ENCODE data around the gene CPA1. TPM values are rescaled to one million over a fixed set of nuclear protein-coding genes. Genes with fewer than 3 reads are reported as not detected.

The CPA1 gene
- total RNA-seq, 2 experiments from 2014 or later, result not detected

GRCh38 chr7:130359276-130359857 is 20.9 kb upstream of the CPA1 start:
- DNase-seq, result no peak
- no peak overlapping the region for H3K27ac Mint-ChIP-seq
- ChIA-PET POLR2A (no interaction called here), CTCF (interaction anchor here (1.1 kb wide), 1 partner anchor 12 kb away, joined by 3 read pairs; no protein-coding TSS in a partner anchor)
- peaks cover 16% of the 10 kb centered on the region for H3K4me1 Mint-ChIP-seq (ENCODE audit: low read depth)
- peaks cover 22% of the 10 kb centered on the region for H3K9me3 Mint-ChIP-seq
- H3K4me3 Mint-ChIP-seq, result no peak overlapping the region
- intact Hi-C loops (cut with micrococcal nuclease), result no loop called here
- peaks cover 5% of the 10 kb centered on the region for H3K36me3 Mint-ChIP-seq
- H3K27me3 Mint-ChIP-seq, result peaks cover 2% of the 10 kb centered on the region

GRCh38 chr7:130360518-130360917 is 19.8 kb upstream of the CPA1 start:
- no peak overlapping the region for H3K4me3 Mint-ChIP-seq
- CTCF ChIA-PET, result no interaction called here
- peaks cover 2% of the 10 kb centered on the region for H3K27me3 Mint-ChIP-seq
- peaks cover 22% of the 10 kb centered on the region for H3K9me3 Mint-ChIP-seq
- intact Hi-C loops (cut with micrococcal nuclease), result no loop called here
- peaks cover 20% of the 10 kb centered on the region for H3K4me1 Mint-ChIP-seq (ENCODE audit: low read depth)
- POLR2A ChIA-PET, result no interaction called here
- H3K36me3 Mint-ChIP-seq, result peaks cover 5% of the 10 kb centered on the region
- H3K27ac Mint-ChIP-seq, result no peak overlapping the region
- no peak for DNase-seq

GRCh38 chr7:130361681-130362080 is 18.6 kb upstream of the CPA1 start:
- Mint-ChIP-seq H3K27ac (no peak overlapping the region), H3K27me3 (peaks cover 2% of the 10 kb centered on the region), H3K4me3 (no peak overlapping the region), H3K36me3 (peaks cover 5% of the 10 kb centered on the region), H3K9me3 (peaks cover 22% of the 10 kb centered on the region), H3K4me1 (ENCODE audit: low read depth) (peaks cover 20% of the 10 kb centered on the region)
- POLR2A ChIA-PET, result no interaction called here
- intact Hi-C loops (cut with micrococcal nuclease), result loop anchor here (2.0 kb wide), 1 partner anchor 55 kb away; no protein-coding TSS in a partner anchor
- CTCF ChIA-PET, result no interaction called here
- no peak for DNase-seq

- intact Hi-C loops (cut with micrococcal nuclease), result loop anchor here (2.0 kb wide), 1 partner anchor 54 kb away; no protein-coding TSS in a partner anchor
- POLR2A ChIA-PET, result no interaction called here
Observed at GRCh38 chr7:130362251-130362816, 18.0 kb upstream of the CPA1 start.

GRCh38 chr7:130363026-130363847 is 17.1 kb upstream of the CPA1 start:
- DNase-seq, result peak; percentile 87
- CTCF ChIA-PET, result interaction anchor here (0.6 kb wide), 1 partner anchor 21 kb away, joined by 3 read pairs; no protein-coding TSS in a partner anchor
- Mint-ChIP-seq H3K36me3 (peaks cover 5% of the 10 kb centered on the region), H3K9me3 (peaks cover 21% of the 10 kb centered on the region), H3K27me3 (peaks cover 2% of the 10 kb centered on the region), H3K4me3 (no peak overlapping the region), H3K27ac (peak overlapping the region; percentile 70), H3K4me1 (ENCODE audit: low read depth) (peaks cover 22% of the 10 kb centered on the region)
- intact Hi-C loops (cut with micrococcal nuclease), result loop anchor here (1.0 to 2.0 kb wide), 3 partner anchors 54 to 183 kb away; no protein-coding TSS in a partner anchor
- POLR2A ChIA-PET, result no interaction called here

More at GRCh38 chr7:130362251-130362816, 18.0 kb upstream of the CPA1 start:
- peaks cover 2% of the 10 kb centered on the region for H3K27me3 Mint-ChIP-seq
- peaks cover 5% of the 10 kb centered on the region for H3K36me3 Mint-ChIP-seq
- no peak overlapping the region for H3K27ac Mint-ChIP-seq
- DNase-seq, result no peak
- no peak overlapping the region for H3K4me3 Mint-ChIP-seq
- H3K4me1 Mint-ChIP-seq (ENCODE audit: low read depth), result peaks cover 21% of the 10 kb centered on the region
- CTCF ChIA-PET, result no interaction called here
- H3K9me3 Mint-ChIP-seq, result peaks cover 22% of the 10 kb centered on the region

DNA sequence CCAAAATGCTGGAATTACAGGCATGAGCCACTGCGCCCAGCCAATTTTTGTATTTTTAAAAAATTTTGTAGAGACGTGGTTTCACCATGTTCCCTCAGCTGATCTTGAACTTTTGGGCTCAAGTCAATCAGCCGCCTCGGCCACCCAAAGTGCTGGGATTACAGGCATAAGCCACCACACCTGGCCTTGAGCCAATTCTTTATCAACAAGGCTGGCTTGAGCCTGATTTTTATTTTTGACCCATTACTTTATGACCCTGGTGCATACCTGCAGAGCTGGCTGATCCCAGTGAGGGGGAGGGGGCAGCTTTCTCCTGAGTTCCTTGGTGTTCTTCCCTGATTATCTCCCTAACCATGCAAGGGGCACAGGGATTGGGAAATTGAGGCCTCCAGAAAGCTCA is 15.8 kb upstream of the CPA1 start:
- H3K4me1 Mint-ChIP-seq (ENCODE audit: low read depth), result peaks cover 24% of the 10 kb centered on the region
- H3K4me3 Mint-ChIP-seq, result no peak overlapping the region
- DNase-seq, result no peak
- ChIA-PET CTCF (no interaction called here), POLR2A (interaction anchor here (0.6 kb wide), 1 partner anchor 784 kb away, joined by 3 read pairs; no protein-coding TSS in a partner anchor)
- H3K9me3 Mint-ChIP-seq, result peaks cover 10% of the 10 kb centered on the region
- peaks cover 4% of the 10 kb centered on the region for H3K36me3 Mint-ChIP-seq
- intact Hi-C loops (cut with micrococcal nuclease), result no loop called here
- peaks cover 2% of the 10 kb centered on the region for H3K27me3 Mint-ChIP-seq
- no peak overlapping the region for H3K27ac Mint-ChIP-seq

GRCh38 chr7:130365088-130365487 is 15.2 kb upstream of the CPA1 start:
- ChIA-PET POLR2A (no interaction called here), CTCF (interaction anchor here (1.3 kb wide), 1 partner anchor 88 kb away, joined by 3 read pairs; no protein-coding TSS in a partner anchor)
- peaks cover 25% of the 10 kb centered on the region for H3K4me1 Mint-ChIP-seq (ENCODE audit: low read depth)
- H3K9me3 Mint-ChIP-seq, result peaks cover 6% of the 10 kb centered on the region
- DNase-seq, result no peak
- H3K4me3 Mint-ChIP-seq, result no peak overlapping the region
- H3K36me3 Mint-ChIP-seq, result no peaks in the 10 kb centered on the region
- intact Hi-C loops (cut with micrococcal nuclease), result no loop called here
- no peak overlapping the region for H3K27ac Mint-ChIP-seq
- peaks cover 2% of the 10 kb centered on the region for H3K27me3 Mint-ChIP-seq

GRCh38 chr7:130365511-130366441 is 14.5 kb upstream of the CPA1 start:
- Mint-ChIP-seq H3K4me3 (no peak overlapping the region), H3K36me3 (no peaks in the 10 kb centered on the region), H3K27me3 (peaks cover 2% of the 10 kb centered on the region), H3K4me1 (ENCODE audit: low read depth) (peaks cover 25% of the 10 kb centered on the region), H3K9me3 (no peaks in the 10 kb centered on the region), H3K27ac (peak overlapping the region; percentile 23)
- intact Hi-C loops (cut with micrococcal nuclease), result no loop called here
- DNase-seq, result peak; percentile 34
- CTCF ChIA-PET, result interaction anchor here (1.3 kb wide), 1 partner anchor 88 kb away, joined by 3 read pairs; no protein-coding TSS in a partner anchor
- POLR2A ChIA-PET, result no interaction called here

GRCh38 chr7:130366564-130366963 is 13.7 kb upstream of the CPA1 start:
- Mint-ChIP-seq H3K4me1 (ENCODE audit: low read depth) (peaks cover 25% of the 10 kb centered on the region), H3K27ac (no peak overlapping the region), H3K4me3 (no peak overlapping the region), H3K9me3 (no peaks in the 10 kb centered on the region), H3K27me3 (peaks cover 2% of the 10 kb centered on the region), H3K36me3 (no peaks in the 10 kb centered on the region)
- POLR2A ChIA-PET, result no interaction called here
- no peak for DNase-seq
- CTCF ChIA-PET, result no interaction called here
- intact Hi-C loops (cut with micrococcal nuclease), result no loop called here

DNA sequence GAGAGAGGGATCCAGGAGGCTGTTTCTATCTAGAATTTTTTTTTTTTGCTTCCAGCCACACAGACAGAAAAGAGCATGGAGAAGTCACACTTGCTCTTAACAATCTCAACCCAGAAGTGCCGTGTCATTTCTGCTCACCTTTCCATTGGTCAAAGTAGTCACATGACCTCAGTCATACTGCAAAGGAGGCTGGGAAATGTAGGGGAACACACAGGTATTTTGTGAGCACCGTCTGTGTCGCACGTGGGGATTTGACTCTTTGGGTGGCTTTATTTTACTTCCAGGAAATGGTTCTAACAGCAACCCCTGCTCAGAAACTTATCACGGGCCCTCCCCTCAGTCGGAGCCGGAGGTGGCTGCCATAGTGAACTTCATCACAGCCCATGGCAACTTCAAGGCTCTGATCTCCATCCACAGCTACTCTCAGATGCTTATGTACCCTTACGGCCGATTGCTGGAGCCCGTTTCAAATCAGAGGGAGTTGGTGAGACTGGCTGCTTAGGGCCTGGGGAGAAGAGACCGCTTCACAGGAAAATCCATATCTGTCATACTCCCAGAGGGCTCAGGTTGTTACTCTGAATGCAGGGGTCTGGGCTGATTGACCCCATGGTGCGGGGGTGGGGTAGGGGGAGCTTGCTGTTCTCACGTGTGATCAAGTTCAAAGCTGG is 13.1 kb upstream of the CPA1 start:
- ChIA-PET CTCF (no interaction called here), POLR2A (no interaction called here)
- H3K4me1 Mint-ChIP-seq (ENCODE audit: low read depth), result peaks cover 25% of the 10 kb centered on the region
- no peaks in the 10 kb centered on the region for H3K27me3 Mint-ChIP-seq
- no peaks in the 10 kb centered on the region for H3K9me3 Mint-ChIP-seq
- H3K27ac Mint-ChIP-seq, result no peak overlapping the region
- H3K4me3 Mint-ChIP-seq, result no peak overlapping the region
- H3K36me3 Mint-ChIP-seq, result no peaks in the 10 kb centered on the region
- intact Hi-C loops (cut with micrococcal nuclease), result no loop called here
- DNase-seq, result no peak

Data from activated CD4-positive, alpha-beta memory T cell treated with anti-CD3 and anti-CD28 coated beads for 36 hours (primary cell).